ENCODE results near the gene BTBD1.
A peak's percentile ranks its signal among the peaks of the same experiment; 100 is the strongest.
"Not testable (repeated sequence)": the region's sequence is repeated elsewhere in the genome, so short reads cannot be mapped to it uniquely, and the experiment has no call there.

Gene BTBD1

DNA sequence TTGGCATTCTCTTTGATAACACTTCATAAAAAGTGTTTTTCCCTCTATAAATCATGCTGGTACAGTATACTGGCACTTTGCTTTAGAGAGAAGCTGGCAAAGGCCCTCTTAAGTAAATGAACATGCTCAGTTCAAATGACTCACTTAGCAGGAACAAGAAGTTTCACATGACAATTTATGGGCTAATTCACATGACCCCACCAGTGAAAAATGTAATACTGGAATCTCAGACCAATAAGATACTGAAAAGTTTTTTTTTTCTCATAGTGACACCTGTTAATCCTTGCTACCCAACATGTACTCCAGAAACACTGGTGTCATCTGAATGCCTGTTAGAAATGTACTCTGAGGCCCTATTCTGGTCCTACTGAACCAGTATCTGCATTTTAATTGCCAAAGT is 13.9 kb downstream of the BTBD1 start:
- TF ChIP-seq, protein P1, sequence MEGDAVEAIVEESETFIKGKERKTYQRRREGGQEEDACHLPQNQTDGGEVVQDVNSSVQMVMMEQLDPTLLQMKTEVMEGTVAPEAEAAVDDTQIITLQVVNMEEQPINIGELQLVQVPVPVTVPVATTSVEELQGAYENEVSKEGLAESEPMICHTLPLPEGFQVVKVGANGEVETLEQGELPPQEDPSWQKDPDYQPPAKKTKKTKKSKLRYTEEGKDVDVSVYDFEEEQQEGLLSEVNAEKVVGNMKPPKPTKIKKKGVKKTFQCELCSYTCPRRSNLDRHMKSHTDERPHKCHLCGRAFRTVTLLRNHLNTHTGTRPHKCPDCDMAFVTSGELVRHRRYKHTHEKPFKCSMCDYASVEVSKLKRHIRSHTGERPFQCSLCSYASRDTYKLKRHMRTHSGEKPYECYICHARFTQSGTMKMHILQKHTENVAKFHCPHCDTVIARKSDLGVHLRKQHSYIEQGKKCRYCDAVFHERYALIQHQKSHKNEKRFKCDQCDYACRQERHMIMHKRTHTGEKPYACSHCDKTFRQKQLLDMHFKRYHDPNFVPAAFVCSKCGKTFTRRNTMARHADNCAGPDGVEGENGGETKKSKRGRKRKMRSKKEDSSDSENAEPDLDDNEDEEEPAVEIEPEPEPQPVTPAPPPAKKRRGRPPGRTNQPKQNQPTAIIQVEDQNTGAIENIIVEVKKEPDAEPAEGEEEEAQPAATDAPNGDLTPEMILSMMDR (IDR thresholded peaks at IDR 0.05): no peak
- H3K9me3 ChIP-seq: no peaks in the 10 kb centered on the region
- H3K27ac ChIP-seq: peak overlapping the region; percentile 12
- no peaks in the 10 kb centered on the region for H3K27me3 ChIP-seq
- H3K36me3 ChIP-seq: peaks cover 55% of the 10 kb centered on the region
- no peaks in the 10 kb centered on the region for H3K4me1 ChIP-seq (ENCODE audit: control insufficient read depth in 1 of 2, insufficient read depth in 1 of 2, low read depth in 1 of 2, low read length in 1 of 2)
- H3K4me3 ChIP-seq (ENCODE audit: low read depth in 1 of 2, low read length in 1 of 2): no peak overlapping the region

DNA sequence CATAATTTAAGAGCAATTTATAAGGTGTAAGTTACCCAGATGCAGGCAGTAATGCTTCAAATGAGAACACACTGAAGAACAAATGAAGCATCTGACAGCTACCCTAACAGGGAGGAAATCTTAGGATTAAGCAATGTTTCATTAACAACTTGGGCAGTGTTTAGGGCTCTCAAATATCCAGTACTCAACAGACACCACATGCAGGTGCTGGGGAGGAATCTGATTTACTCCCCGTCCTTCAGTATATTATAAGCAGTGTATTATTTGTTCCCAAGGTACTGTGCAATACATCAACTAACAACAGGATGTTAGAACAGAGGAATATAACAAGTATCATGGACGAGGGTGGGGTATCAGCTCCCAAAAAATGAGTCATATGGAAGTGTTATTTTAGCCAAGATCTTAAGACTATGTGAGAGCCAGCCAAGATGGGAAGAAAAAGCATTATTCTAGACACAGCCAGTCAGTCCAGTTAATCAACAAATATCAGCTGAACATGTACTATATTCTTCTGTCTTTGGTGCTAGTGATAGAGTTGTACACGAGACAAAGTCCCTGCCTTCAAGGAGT is 20.4 kb downstream of the BTBD1 start:
- no peaks in the 10 kb centered on the region for H3K27me3 ChIP-seq
- TF ChIP-seq, protein P1 (IDR thresholded peaks at IDR 0.05): no peak
- peaks cover 60% of the 10 kb centered on the region for H3K36me3 ChIP-seq
- H3K9me3 ChIP-seq: no peaks in the 10 kb centered on the region
- no peak overlapping the region for H3K4me3 ChIP-seq (ENCODE audit: low read depth in 1 of 2, low read length in 1 of 2)
- no peaks in the 10 kb centered on the region for H3K4me1 ChIP-seq (ENCODE audit: control insufficient read depth in 1 of 2, insufficient read depth in 1 of 2, low read depth in 1 of 2, low read length in 1 of 2)
- H3K27ac ChIP-seq: no peak overlapping the region

DNA sequence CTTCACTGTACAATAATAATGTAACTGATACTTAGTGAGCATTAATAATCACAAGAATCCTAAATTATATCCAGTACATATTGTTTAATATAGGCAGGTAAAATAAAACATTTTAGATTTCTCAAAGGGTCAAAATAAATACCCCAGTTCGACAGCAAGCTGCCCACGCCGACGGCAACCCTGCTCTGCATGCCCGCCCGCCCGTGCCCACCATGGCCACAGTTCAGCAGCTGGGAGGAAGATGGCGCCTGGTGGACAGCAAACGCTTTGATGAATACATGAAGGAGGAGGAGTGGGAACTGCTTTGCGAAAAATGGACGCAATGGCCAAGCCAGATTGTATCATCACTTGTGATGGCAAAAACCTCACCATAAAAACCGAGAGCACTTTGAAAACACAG is 22.9 kb downstream of the BTBD1 start:
- Histone ChIP-seq H3K9me3 (no peaks in the 10 kb centered on the region), H3K4me3 (ENCODE audit: low read depth in 1 of 2, low read length in 1 of 2) (no peak overlapping the region), H3K4me1 (ENCODE audit: control insufficient read depth in 1 of 2, insufficient read depth in 1 of 2, low read depth in 1 of 2, low read length in 1 of 2) (no peaks in the 10 kb centered on the region), H3K36me3 (peaks cover 71% of the 10 kb centered on the region), H3K27me3 (no peaks in the 10 kb centered on the region), H3K27ac (no peak overlapping the region)
- TF ChIP-seq, protein P1 (IDR thresholded peaks at IDR 0.05): no peak

DNA sequence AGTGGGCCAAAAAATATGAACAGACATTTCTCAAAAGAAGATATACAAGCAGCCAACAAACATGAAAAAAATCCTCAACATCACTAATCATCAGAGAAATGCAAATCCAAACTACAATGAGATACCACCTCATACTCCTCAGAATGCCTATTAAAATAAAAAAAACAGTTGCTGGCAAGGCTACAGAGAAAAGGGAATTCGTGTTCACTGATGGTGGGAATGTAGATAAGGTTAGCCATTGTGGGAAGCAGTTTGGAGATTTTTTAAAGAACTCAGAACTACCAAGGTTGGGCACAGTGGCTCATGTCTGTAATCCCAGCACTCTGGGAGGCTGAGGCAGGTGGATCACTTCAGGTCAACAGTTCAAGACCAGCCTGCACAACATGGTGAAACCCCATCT is 27.8 kb downstream of the BTBD1 start:
- Histone ChIP-seq H3K9me3 (no peaks in the 10 kb centered on the region), H3K4me1 (ENCODE audit: control insufficient read depth in 1 of 2, insufficient read depth in 1 of 2, low read depth in 1 of 2, low read length in 1 of 2) (no peaks in the 10 kb centered on the region), H3K27me3 (no peaks in the 10 kb centered on the region), H3K36me3 (peaks cover 37% of the 10 kb centered on the region), H3K4me3 (ENCODE audit: low read depth in 1 of 2, low read length in 1 of 2) (no peak overlapping the region), H3K27ac (no peak overlapping the region)
- TF ChIP-seq, protein P1 (IDR thresholded peaks at IDR 0.05): no peak

DNA sequence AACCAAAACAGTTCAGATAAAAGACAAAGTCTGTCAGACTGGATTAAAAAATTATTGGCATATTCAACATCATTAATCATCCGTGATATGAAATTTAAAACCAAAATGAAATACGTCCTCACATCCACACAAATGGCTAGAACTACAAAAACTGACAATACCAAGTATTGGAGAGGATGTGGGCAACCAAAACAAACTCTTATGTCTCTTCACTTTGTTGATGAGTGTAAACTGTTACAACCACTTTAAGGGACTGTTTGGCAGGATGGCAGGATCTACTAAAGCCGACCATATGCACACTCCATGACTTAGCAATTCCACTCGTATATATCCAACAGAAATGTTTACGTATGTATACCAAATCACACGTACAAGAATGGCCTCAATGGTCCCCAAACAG is 30.8 kb downstream of the BTBD1 start:
- peaks cover 29% of the 10 kb centered on the region for H3K36me3 ChIP-seq
- H3K9me3 ChIP-seq: no peaks in the 10 kb centered on the region
- H3K27me3 ChIP-seq: no peaks in the 10 kb centered on the region
- no peak overlapping the region for H3K4me3 ChIP-seq (ENCODE audit: low read depth in 1 of 2, low read length in 1 of 2)
- no peak overlapping the region for H3K27ac ChIP-seq
- TF ChIP-seq, protein P1 (IDR thresholded peaks at IDR 0.05): no peak
- H3K4me1 ChIP-seq (ENCODE audit: control insufficient read depth in 1 of 2, insufficient read depth in 1 of 2, low read depth in 1 of 2, low read length in 1 of 2): no peaks in the 10 kb centered on the region

DNA sequence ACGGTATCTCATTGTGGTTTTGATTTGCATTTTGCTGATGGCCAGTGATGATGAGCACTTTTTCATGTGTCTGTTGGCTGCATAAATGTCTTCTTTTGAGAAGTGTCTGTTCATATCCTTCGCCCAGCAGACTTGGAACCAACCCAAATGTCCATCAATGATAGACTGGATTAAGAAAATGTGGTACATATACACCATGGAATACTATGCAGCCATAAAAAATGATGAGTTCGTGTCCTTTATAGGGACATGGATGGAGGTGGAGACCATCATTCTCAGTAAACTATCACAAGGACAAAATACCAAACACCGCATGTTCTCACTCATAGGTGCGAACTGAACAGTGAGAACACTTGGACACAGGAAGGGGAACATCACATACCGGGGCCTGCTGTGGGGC is 35.8 kb downstream of the BTBD1 start:
- not testable (repeated sequence) for H3K27me3 ChIP-seq; H3K9me3 ChIP-seq; H3K27ac ChIP-seq; H3K4me1 ChIP-seq (ENCODE audit: control insufficient read depth in 1 of 2, insufficient read depth in 1 of 2, low read depth in 1 of 2, low read length in 1 of 2); H3K4me3 ChIP-seq (ENCODE audit: low read depth in 1 of 2, low read length in 1 of 2)
- peaks cover 44% of the 10 kb centered on the region for H3K36me3 ChIP-seq
